ENCODE results near the gene ABCA3.

DNA sequence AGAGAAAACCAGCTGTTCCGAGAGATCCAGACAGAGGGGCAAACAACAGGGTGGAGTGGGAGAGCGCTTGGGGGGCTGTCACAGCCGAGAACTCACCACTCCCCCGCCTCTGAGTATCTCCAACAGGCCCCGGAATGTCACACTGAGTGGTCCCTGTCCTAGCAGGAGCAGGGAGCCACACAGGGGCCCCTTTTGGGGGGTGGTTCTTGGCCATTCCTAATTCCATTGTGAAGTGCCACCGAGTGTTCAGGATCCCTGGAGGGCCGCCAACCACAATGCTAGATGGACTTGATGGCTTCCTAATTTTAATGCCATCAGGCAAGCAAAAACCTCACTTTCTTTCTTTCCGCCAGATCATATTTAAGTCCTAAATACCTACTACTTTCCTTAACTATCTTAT lies 16.8 kb downstream of the ABCA3 start:
- no peak for TF ChIP-seq POLR2A (IDR thresholded peaks at IDR 0.05)
- no peak for TF ChIP-seq CTCF (IDR thresholded peaks at IDR 0.05)
